KBM-7 (cell line): ENCODE measurements around the gene C10orf143.
"Not testable (repeated sequence)": the region's sequence is repeated elsewhere in the genome, so short reads cannot be mapped to it uniquely, and the experiment has no call there.

ENCODE experiments used
- DNase-seq: peaks from one replicate; pipeline ENCODE4 v3.0.0-alpha.2; 2015
- in situ Hi-C: fragments of 300-500 bp; cut with MboI; formaldehyde crosslinking; loops from 2 replicates; pipeline ENCODE4 v1.14.3; 2020; ENCODE audit warnings: low sequenced_read_pairs, low pct_unique_long_range_greater_than_20kb, mixed read lengths

The C10orf143 gene

GRCh38 chr10:130040817-130041330 lies 69.8 kb downstream of the C10orf143 start:
- in situ Hi-C loops = no loop called here

GRCh38 chr10:130040351-130040750 lies 70.3 kb downstream of the C10orf143 start:
- in situ Hi-C loops = no loop called here

More at GRCh38 chr10:130040817-130041330, 69.8 kb downstream of the C10orf143 start:
- no peak for DNase-seq

GRCh38 chr10:130039141-130039540 lies 71.5 kb downstream of the C10orf143 start:
- in situ Hi-C loops = no loop called here
- DNase-seq = no peak

More at GRCh38 chr10:130040351-130040750, 70.3 kb downstream of the C10orf143 start:
- no peak for DNase-seq

GRCh38 chr10:130038611-130039109 lies 72.0 kb downstream of the C10orf143 start:
- in situ Hi-C loops = no loop called here
- DNase-seq = no peak

GRCh38 chr10:130038019-130038555 lies 72.5 kb downstream of the C10orf143 start:
- DNase-seq = no peak
- in situ Hi-C loops = no loop called here

GRCh38 chr10:130037169-130037661 lies 73.4 kb downstream of the C10orf143 start:
- DNase-seq = no peak
- in situ Hi-C loops = no loop called here

- in situ Hi-C loops = no loop called here
These were observed 74.1 kb downstream of the C10orf143 start for GRCh38 chr10:130036296-130037065.

GRCh38 chr10:130029209-130029608 lies 81.4 kb downstream of the C10orf143 start:
- in situ Hi-C loops = no loop called here
- no peak for DNase-seq

More at GRCh38 chr10:130036296-130037065, 74.1 kb downstream of the C10orf143 start:
- DNase-seq = no peak

GRCh38 chr10:130028465-130028819 lies 82.2 kb downstream of the C10orf143 start:
- DNase-seq = no peak
- in situ Hi-C loops = no loop called here

GRCh38 chr10:130027716-130028464 lies 82.7 kb downstream of the C10orf143 start:
- no peak for DNase-seq

GRCh38 chr10:130026670-130027456 lies 83.8 kb downstream of the C10orf143 start:
- in situ Hi-C loops = no loop called here
- DNase-seq = no peak

More at GRCh38 chr10:130027716-130028464, 82.7 kb downstream of the C10orf143 start:
- in situ Hi-C loops = no loop called here

- DNase-seq = no peak
- in situ Hi-C loops = no loop called here
These were observed 84.7 kb downstream of the C10orf143 start for GRCh38 chr10:130025811-130026485.

GRCh38 chr10:130025326-130025725 lies 85.3 kb downstream of the C10orf143 start:
- DNase-seq = no peak
- in situ Hi-C loops = no loop called here

- no peak for DNase-seq
- in situ Hi-C loops = no loop called here
These were observed 85.8 kb downstream of the C10orf143 start for GRCh38 chr10:130024779-130025325.

- in situ Hi-C loops, DNase-seq: not testable (repeated sequence)
These were observed 86.3 kb downstream of the C10orf143 start for GRCh38 chr10:130024326-130024725.

- in situ Hi-C loops = no loop called here
- DNase-seq = no peak
These were observed 87.0 kb downstream of the C10orf143 start for GRCh38 chr10:130023454-130024230.
